Cerebellar nuclear complex (tissue), 1 donor: ENCODE measurements around the gene NR1I3.

Source experiments
- DNase-seq, 2 experiments: peaks; one replicate each; lab custom pipeline; 2025; lab: John Stamatoyannopoulos, UW

The NR1I3 gene

GRCh38 chr1:161196111-161196510, 41.9 kb downstream of the NR1I3 start:
- no peak for DNase-seq

GRCh38 chr1:161195171-161195570, 42.8 kb downstream of the NR1I3 start:
- DNase-seq: no peak

DNA sequence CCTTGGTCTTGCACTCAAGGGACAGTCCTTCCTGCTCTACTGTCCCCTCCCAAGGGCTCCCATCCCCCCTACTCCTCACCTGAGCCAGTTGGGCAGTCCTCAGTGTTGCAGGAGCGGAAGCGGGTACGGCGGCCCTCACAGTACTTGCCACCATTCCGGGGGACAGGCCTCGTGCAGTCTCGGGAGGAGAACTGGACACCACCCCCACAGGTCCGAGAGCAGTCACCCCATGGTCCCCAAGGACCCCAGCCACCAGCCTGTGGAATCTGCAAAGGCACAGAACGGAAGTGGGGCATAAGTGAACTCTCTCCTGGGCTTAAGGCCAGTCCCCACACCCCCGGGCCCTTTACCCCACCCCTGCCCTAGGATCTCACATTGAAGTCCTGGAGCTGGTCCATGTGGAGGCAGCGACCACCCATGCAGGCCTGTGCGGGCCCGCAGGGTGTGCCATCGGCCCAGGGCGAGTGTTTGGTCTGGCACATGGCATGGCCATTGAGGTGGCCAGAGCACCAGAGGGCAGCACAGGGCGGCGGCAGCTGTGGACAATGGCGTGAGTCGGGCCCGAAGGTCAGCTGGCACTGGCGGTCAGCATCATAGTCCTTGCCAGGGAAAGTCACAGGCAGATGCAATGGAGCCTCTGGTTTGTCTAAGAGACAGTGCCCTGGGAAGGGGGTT, 44.3 kb downstream of the NR1I3 start:
- DNase-seq: no peak

DNA sequence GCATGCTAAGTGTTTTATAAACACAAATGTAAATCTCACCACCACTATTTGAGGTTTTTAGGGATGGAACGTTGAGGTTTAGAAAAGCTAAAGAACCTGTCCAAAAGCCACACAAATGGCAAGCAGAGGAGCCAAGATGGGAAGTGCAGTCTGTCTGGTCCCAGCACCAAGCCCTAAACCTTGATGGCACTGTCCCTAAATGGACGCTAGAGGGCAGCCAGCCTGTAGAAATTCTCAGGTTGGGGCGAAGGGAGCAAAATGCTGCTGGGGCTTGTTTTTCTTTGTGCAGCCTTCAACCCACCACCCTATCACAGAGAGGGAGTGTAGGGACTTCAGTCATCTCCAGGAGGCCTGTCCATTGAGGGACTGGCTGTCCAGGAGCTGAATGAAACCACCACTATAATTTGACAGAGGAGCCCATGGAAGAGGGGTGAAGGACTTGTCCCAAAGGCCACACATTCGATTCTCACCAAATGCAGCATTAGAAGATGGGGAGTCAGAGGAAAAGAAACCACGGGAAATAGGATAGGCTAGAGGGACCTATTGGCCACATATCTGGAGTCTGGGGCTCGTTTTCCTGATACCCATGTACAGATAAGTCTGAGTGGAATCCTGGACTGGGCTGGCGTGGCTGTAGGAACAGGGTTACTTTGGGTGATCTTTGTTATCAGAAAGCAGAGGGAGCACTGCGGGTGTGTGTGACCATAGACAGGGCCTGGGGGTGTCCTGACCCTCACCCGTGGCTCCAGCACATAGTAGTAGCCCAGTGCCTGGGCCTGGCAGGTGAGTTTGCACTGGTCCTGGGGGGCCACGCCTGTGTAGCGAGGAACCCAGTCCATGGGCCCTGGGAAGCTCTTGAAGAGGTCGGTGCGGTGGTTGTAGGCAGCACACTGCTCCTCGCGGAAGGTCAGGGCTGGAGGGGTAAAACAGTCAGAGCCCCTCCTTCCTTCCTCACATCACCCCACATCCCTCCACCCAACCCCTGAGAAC, 45.2 kb downstream of the NR1I3 start:
- DNase-seq: no peak

DNA sequence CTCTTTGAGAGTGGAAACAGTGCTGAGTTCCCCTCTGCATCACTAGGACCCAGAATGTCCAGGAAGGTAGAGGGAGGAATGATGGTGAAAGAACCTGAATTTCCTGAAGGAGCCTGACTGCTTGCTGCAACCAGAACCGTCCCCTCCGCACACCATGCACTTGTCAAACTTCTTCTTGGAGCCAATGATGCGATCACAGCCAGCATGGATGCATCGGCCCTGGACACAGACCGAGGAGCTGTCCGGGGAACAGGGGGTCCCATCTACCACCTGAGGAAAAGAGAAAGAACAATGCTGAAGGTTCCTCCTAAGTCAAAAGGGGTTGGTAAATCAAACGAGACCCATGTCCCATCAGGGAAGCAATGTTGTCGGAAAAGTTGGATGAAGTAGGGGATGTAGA, 46.0 kb downstream of the NR1I3 start:
- no peak for DNase-seq

GRCh38 chr1:161190962-161191521, 47.0 kb downstream of the NR1I3 start:
- DNase-seq: no peak

GRCh38 chr1:161189036-161189435, 49.0 kb downstream of the NR1I3 start:
- DNase-seq: no peak

DNA sequence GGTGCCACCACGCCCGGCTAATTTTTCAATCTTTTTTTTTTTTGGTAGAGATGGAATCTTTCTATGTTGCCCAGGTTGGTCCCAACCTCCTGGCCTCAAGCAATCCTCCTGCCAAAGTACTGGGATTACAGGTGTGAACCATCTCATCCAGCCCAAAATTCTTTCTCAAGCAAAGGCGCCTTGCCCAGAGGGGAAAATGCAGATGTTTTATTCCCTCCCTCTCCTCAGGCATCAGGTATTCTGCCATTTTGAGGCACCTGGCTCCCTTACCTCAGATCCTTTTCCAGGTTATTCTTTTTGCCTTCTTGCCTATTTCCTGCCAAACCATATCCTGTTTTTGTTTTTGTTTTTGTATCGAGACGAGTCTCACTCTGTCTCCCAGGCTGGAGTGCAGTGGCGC, 49.6 kb downstream of the NR1I3 start:
- DNase-seq: no peak

DNA sequence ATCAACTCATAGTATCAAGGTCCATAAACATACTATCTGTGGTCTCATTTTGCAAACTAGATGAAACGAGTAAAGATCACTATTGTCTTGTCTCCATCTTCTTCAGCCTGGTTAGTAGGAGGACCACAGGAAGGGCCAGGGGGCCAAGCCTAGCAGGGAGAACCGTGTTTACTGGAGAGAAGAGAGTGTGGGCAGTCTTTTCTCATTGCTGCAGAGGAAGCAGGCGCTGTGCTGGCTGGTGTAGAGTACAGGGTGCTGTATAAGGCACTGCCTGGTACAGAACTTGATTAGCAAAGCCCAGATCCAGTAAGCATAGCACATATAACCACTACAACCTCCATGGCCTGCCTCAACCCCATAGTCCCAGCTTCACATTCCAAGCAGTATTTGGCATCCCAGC, 50.7 kb downstream of the NR1I3 start:
- DNase-seq: no peak

- DNase-seq: no peak
These were observed 52.2 kb downstream of the NR1I3 start for GRCh38 chr1:161185732-161186311.

DNA sequence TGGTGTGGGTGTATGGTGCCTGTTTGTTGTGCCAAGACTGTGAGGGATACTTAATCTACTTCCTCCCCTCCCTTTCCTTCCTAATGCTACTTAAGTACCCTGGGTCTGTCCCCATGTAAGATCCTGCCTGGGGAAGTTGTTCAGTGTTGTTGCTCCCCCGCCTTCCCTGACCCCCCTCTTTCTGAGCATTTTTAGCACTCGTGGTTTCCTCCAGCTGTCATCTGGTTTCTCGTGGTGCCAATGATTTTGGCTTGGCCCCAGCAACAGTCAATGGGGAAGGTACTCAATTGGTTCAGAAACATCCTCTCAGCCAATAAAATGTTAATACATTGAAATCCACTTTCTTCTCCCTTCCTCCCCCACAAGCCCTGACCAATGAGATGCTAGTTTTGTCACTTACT, 52.7 kb downstream of the NR1I3 start:
- DNase-seq: no peak

- no peak for DNase-seq
These were observed 55.8 kb downstream of the NR1I3 start for GRCh38 chr1:161182214-161182613.

DNA sequence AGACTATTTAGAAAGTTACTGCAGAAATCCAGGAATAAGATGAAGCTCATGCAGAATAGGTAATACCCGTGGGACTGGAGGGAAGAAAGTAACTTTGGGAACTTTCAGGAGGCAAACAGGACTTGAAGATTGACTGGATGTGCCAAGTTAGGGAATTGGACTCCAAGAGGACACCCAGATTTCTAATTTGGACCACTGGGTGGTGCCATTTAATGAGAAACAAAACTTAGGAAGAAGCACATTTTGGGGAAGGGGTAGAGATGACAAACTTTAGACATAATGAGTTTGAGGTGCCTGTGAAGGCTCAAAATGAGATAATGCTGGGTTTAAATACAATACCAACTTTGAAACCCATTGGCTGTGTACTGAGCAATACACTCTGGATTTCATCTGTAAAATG, 57.4 kb downstream of the NR1I3 start:
- no peak for DNase-seq

DNA sequence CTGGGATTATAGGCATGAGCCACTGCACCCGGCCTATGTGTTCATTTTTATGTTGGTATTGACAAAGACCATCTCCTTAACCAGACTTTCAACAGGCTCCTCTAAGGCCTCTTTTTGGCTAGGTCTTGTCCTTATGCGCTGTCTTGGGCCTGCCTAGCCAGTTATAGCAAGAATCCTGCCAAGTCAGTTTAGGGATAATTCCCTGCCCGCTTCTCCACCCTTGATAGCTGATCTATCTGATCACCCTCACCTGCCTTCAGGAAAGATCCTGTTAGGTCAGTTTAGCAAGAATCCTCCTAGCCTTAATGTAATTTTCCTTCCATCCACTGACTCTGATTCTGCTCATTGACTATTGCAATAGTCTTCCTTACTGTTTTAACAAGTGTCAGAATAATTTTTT, 58.3 kb downstream of the NR1I3 start:
- no peak for DNase-seq
